ENCODE data around the gene TEX261.
"Not testable (repeated sequence)": the region's sequence is repeated elsewhere in the genome, so short reads cannot be mapped to it uniquely, and the experiment has no call there.

Gene TEX261

DNA sequence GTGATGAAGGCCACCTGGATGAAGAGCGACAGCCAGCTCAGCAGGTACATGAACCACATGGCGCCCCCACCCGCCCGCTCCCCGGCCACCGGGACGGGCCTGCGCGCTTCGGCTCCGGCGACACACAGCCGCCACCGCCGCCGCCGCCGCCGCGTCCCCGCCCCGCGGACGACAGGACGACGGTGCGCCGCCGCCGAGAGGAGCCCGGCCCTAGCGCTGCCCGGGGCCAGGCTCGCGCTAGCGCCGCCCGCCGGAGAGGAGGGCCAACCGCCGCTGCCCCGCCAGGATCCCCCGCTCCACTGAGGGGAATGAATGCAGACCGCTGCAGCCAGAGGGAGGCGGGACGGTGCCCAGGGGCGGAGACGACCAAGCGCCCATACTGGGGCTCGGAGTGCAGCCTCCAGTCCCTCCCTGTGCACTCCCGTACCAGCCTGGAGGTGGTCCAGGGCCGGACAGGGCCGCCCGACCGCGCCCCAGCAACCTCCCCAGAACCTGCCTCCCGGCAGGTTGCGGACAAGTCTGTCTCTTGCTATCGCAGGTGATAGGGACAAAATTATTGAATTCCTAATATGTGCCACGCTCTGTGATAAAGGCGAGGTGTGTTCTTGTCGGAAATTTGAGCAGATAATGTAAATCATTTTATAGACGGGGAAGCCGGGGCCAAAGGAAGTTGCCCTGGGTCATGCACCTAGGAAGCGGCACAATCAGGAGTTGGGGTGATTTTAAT is at the start of gene TEX261:
TSS of gene TEX261 (minus strand) at position 175 of the 727 bp plus-strand sequence. CDS start at position 59, 116 bp downstream.
- DNase-seq, result peak; percentile 69

DNA sequence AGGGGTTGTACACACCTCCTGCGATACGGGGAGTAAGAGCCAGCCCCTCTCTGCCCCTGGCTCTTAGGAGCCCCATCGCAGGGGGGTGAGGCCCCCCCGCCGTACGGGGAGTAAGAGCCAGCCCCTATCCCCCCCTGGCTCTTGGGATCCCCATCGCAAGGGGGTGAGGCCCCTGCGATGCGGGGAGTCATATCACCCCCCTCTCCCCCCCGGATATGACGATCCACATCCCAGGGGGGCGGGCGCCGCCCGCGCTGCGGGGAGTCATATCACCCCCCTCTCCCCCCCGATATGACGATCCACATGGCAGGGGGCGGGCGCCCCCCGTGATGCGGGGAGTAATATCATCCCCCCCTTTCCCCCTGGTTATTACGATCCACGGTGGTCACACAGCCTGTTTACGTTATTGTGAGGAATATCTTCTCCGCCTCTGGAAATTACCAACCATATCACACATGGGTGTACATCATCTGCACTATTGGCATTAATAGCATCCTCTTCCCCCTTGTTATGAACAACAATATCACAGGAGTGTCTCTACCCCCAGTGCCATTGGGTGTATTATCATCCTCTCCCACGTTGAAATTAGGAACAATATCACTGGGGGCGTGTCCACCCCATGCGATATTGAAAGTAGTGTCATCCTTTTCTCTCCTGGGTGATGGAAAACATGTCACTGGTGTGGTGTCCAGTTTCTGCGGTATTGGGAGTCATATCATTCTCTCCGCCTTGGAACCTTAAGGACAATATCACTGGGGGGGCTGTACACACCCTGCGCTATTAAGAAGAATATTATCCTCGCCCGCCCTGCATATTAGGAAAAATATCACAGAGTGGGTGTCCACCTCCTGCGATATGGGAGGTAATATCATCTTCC is 49.1 kb upstream of the TEX261 start:
- DNase-seq, result no peak

DNA sequence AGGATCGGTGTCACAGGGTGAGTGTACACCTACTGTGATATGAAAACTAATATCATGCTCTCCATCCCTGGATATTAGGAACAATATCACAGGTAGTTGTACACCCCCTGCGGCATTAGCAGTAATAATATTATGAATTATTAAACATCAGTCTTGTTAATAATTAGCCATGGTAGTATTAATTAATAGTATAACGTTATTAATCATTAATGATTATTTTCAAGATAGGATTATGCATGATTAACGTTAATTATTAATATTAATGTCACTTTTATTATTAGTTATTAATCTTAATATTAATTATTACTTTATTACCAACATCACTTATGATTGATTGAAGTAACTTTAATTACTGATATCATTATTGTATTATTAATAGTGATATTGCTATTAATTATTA is 47.6 kb upstream of the TEX261 start:
- no peak for DNase-seq

DNA sequence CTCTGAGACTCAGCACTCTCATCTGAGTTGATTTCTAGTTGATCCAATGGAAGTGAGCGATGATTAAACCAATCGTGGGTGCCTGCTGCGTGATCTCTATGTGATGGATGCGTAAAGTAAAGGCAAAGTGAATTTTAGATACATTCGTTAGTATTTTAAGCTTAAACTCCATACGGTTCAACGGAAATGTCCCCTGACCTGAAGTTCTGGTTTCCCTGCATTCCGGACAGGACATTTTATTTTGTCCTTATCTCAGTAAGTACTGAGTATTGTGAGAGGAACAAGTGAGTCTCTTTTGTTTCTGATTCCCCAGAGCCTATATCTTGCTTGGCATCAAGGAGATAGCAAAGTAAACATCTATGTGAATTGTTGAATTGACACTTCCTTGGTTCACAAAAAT is 41.6 kb upstream of the TEX261 start:
- DNase-seq, result not testable (repeated sequence)

DNA sequence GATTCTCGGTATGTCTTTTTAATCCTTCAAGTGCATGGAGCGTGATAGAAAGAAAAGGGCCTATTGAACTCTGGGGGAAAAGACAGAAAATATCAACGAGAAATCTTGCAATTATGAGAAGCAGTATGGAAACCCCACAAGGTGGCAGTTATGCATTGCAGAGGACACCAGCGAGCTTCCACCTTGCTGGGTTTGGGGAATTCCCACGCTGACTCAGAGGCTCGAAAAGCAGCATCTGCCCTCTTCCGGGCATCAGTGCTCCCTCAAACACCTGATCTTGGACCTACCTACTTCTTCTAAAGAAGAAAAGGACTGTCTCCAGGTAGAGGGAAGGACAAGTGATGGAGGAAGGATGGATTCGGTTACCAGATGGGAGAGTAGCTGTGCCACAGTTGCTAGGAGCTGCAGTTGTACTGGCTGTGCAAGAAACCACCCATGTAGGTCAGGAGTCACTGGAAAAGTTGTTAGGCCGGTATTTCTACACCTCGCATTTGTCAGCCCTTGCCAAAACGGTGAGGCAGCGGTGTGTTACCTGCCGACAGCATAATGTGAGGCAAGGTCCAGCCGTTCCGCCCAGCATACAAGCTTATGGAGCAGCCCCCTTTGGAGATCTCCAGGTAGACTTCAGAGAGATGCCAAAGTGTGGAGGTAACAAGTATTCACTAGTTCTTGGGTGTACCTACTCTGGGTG is 29.0 kb upstream of the TEX261 start:
- not testable (repeated sequence) for DNase-seq

DNA sequence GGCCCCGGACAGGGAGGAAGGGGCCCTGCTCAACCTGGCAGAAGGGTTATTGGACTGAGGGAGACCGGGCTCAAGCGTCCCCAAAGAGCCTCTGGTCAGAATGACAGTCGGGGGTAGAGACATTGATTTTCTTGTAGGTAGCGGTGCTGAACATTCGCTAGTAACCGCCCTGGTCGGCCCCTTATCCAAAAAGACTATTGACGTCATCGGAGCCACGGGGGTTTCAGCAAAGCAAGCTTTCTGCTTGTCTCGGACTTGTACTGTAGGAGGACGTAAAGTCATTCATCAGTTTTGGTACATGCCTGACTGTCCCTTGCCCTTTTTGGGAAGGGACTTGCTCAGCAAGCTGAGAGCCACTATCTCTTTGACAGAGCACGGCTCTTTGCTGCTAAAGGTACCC is 26.7 kb upstream of the TEX261 start:
- not testable (repeated sequence) for DNase-seq

DNA sequence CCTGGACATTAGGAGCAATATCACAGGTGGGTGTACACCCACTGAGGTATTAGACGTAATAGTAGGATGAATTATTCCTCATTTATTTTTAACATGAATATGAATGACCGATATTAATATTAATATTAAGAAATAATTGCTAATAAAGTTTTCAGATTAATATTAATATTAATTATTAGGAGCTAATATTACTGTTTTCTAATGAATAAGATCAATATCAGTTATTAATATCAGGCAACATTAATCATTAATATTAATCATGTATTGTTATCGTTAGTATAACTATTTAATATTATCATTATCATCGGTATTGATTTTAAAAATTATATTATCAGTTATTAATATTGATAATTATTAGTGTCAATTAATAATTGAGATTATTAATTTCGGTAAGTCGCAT is 25.3 kb upstream of the TEX261 start:
- DNase-seq, result not testable (repeated sequence)

DNA sequence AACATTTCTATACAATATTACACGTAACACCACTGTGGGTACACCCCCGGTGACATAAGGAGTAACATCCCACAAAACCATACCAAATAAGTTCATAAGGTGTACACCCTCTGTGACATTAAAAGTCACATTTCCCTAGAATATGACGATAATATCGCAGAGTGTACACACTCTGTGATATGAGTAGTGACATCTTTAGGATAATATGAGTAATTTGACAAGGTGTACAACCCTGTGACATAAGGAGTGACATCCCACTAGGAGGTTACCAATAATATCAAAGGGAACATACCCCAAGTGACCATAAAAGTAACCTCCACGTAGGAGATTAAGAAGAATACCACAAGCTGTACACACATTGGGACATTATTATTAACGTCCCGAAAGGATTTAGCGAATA is 24.0 kb upstream of the TEX261 start:
- DNase-seq, result no peak

DNA sequence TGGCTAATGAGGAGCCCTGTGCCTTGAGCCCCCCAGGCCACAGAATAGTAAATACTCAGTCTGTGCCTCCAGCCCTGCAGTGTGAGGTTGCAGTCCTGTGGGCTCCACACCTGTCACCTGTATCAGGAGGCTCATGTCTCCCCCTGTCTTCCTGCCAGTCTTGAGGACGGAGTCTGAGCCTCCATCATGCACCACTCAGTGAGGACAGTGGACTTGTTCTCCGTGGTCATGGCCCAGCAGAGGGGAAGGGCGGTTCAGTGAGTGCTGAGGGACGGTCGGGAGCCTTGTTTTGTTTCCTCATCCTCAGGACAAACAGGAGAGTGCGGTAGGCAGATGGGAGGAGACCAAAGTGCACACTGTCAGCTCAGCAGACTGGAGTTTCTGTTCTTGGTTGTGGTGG is 17.1 kb upstream of the TEX261 start:
- not testable (repeated sequence) for DNase-seq

GRCh38 chr2:71008342-71008741 is 13.7 kb upstream of the TEX261 start:
- no peak for DNase-seq

DNA sequence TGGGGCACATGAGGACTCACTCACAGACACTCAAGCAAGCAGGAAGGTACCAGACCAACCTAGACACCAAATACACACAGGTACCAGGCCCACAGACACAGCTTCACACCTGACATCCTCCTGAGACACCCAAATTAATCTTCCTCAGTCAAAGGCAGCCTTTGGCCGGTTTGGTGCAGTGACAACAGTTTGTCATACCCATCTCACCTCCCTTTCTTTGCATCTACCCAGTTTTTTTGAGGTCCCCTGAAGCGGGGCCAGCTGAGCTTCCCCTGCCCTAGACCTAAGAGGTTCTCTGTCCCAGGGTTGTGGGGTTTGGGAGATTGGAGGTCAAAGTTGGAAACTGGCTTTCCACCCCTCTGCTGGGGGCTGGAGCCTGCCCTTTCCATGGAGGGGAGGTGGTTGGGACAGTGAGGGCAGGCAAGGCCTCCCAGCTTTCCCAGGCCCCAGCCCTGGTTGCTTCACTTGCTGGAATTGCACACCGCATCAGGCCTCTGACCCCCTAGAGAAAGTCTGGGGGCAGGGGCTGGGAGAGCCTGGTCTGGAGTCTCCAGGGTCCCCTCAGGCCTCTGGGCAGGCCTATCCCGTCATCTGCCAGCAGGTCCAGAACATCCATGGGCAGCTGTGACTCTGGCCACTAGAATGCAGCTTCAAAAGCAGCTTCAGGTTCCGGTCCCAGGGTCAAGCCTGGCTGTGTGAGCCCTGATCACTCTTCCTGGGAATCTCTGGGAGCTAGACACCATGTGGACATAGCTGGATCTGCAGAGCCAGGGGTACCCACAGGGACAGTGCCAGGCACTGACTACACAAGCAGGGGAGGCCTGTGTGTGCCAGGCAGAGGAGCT is 12.5 kb upstream of the TEX261 start:
- no peak for DNase-seq

DNA sequence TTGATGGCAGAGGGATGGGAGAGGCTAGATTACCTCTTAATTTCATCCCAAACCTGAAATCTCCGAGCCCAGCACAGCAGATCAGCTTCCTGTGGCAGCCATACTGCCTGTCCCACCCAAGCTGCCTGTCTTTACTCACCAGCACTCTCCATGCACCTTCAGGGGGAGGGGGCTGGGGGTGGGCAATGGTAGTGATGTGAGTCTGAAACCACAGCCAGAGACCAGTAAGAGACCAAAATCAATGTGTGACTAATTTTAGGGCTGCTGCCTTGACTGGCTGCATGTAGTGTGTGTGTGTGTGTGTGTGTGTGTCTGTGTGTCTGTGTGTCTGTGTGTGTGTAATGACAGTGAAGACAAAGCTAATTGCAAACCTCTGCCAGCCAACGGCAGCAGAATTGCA is 11.7 kb upstream of the TEX261 start:
- DNase-seq, result no peak

DNA sequence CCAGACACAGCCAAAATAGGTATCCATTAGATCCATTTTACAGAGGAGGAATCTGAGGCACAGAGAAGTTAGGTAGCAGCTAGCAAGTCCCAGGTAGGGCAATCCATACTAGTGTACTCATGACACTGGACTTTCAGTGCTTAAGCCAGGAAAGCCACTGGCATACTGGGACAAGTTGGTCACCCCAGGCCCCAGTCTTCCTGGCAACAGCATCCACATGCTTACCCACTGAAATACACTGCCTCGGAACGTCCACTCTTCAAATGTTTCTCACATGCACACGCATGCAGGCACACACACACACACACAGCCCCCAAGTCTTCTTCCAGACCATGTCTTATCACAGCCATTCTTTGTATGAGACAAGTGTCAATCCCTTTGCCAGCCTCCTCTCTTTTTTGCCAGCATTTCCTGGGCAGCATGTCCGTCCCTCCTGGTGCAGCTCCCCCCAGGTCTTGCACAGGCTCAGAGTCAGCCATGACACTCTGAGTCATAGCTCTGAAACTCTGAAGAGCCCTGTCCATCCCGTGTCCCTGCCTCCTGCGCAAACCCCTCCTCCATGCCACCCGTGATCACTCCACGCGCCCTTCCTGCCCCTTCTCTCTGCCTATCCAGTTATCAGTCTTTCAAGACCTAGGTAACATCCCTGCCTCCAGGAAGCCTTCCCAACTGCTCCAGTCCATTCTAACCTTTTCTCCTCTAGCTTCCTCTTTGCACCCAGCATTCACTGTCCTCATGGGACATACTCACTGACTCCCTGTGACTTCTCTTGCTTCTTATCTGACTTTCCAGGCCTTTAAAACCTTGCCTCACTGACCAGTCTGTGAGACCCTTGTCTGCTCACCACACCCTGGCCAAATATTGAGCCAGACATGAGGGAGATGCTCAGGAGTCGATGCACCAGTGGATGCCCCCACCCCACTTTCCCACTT is 10.9 kb upstream of the TEX261 start:
- DNase-seq, result no peak

DNA sequence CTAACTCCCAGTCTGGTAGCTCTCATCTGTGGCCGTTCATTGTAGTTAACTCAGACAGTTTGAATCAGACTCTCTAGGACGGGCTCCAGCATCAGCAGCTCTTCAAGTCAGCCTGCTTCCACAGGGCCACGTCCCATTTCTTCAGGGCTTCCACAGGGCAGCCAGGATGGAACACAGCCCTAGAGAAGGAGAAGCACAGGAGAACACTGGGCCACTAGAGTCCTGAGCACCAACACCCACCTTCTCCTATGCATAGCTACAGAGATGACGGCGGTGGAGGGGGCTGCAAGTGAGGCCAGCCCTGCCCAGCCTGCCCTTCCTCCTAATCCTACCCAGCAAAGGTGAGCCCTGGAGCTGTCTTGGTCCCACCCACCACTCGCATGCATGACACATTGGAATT is 10.2 kb upstream of the TEX261 start:
- no peak for DNase-seq

GRCh38 chr2:71003966-71004755 is 9.5 kb upstream of the TEX261 start:
- no peak for DNase-seq

DNA sequence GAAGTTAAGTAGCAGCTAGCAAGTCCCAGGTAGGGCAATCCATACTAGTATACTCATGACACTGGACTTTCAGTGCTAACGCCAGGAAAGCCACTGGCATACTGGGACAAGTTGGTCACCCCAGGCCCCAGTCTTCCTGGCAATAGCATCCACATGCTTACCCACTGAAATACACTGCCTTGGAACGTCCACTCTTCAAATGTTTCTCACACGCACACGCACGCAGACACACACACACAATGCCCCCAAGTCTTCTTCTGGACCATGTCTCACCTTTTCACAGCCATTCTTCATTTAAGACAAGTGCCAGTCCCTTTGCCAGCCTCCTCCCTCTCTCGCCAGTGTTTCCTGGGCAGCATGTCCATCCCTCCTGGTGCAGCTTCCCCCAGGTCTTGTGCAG is 8.7 kb upstream of the TEX261 start:
- no peak for DNase-seq

- no peak for DNase-seq
These were observed 7.4 kb upstream of the TEX261 start for GRCh38 chr2:71001981-71002570.

- DNase-seq, result no peak
These were observed 6.9 kb upstream of the TEX261 start for GRCh38 chr2:71001592-71001927.

DNA sequence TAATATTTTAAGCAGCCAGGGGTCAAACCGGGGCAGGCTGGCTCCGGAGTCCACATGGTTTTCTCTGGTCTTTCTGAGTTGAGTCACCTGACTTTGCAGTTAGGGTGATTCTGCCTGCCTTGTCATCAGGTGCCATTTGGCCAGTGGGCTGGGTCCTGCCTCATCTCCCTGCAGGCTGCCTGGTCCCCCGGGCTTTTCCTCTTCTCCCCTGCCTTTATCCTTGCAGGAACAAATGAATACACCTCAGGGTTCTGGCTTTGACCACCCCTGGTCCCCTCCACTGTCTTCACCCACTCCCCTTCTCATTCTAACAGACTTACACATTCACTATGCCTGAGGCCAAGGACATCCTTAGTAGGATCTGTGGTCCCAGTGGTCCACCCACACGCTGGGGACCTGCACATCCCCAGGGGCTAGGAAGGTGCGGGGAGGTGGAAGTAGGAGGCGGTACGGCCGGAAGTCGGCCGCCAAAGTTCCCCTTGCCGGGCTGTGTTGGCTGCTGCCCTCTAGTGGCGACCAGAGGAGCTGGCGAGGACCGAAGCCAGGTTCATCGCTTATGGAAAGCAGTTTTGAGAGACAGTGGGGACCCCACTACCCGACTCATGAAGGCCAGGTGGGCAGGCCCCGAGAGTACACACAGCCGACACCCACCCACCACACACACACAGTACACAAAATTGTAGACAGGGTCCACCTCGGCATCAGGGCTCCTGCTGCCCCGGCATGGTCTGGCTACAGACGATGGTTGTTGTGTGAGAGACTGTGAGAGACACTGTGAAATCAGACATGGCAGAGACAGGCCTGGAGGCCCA is 6.3 kb upstream of the TEX261 start:
- no peak for DNase-seq
